Type B pancreatic cell (in vitro differentiated cells): ENCODE data around the gene INPP4B. TPM values are rescaled to one million over a fixed set of nuclear protein-coding genes. Genes with fewer than 3 reads are reported as not detected.

Source experiments
- DNase-seq: peaks from one replicate; pipeline ENCODE4 v3.0.0; 2021; ENCODE audit warnings: mixed read lengths; ENCODE audit not compliant: unreplicated experiment; ENCODE audit errors: extremely low spot score
- H3K27ac Mint-ChIP-seq: 2 replicates; pipeline ENCODE4 v1.8.0; 2021; ENCODE audit warnings: mild to moderate bottlenecking, mixed read lengths
- H3K27me3 Mint-ChIP-seq: 2 replicates; pipeline ENCODE4 v1.8.0; 2021; ENCODE audit warnings: mixed read lengths
- H3K36me3 Mint-ChIP-seq: 2 replicates; pipeline ENCODE4 v1.8.0; 2021; ENCODE audit warnings: mixed read lengths
- H3K4me1 Mint-ChIP-seq: one replicate; pipeline ENCODE4 v1.8.0; 2021; ENCODE audit warnings: mixed read lengths; ENCODE audit not compliant: unreplicated experiment
- H3K4me3 Mint-ChIP-seq: 2 replicates; pipeline ENCODE4 v1.8.0; 2021; ENCODE audit warnings: mild to moderate bottlenecking, mixed read lengths
- H3K9me3 Mint-ChIP-seq: 2 replicates; pipeline ENCODE4 v1.8.0; 2021; ENCODE audit warnings: mixed read lengths
- CTCF ChIP-seq: fragments of 200-600 bp; sonication (generic); conservative IDR thresholded peaks from 2 replicates; pipeline ENCODE4 v1.5.0; 2021; ENCODE audit warnings: antibody characterized with exemption, mild to moderate bottlenecking
- total RNA-seq: library from RNA; stranded (reverse); gene quantifications from 2 replicates; pipeline ENCODE4 v1.2.1, GENCODE V29; 2021; ENCODE audit warnings: low replicate concordance

Gene INPP4B
- total RNA-seq, 1 donor from 2014 or later = 9.0 TPM

DNA sequence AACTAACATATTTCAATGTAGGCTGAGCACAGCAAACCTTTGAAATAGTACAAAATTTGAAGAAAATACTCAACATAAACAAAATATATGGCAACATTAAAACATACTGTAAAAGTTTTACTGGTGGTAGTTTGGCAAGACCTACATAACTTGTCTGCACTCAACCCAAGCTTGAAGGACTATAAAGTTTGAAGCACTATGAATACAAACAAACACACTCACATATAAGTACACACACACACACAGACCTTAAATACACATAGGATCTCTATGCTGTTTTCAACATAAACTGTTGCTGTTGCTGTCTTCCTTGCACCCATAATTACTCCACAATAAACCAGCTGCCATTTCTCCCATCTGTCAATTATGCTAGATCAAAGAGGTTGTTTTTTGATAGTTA, 620.1 kb downstream of the INPP4B start:
- DNase-seq = no peak
- Mint-ChIP-seq H3K9me3 (no peaks in the 10 kb centered on the region), H3K27me3 (no peaks in the 10 kb centered on the region), H3K4me1 (no peaks in the 10 kb centered on the region), H3K4me3 (no peak overlapping the region), H3K27ac (no peak overlapping the region), H3K36me3 (no peaks in the 10 kb centered on the region)
- no peak for TF ChIP-seq CTCF

DNA sequence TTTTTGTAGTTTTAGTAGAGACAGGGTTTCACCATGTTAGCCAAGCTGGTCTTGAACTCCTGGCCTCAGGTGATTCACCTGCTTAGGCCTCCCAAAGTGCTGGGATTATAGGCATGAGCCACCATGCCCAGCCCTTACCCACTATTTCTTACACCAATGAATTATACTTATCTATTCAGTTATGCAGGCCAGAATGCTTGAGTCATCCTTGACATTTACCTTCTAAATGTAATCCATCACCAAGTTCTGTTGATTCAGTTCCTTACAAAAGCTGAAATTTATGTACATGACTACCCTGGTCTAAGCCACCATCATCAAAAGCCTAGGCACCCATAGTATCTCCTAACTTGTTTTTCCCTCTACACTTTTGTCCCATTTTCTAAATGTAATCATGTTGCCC, 624.0 kb downstream of the INPP4B start:
- H3K4me1 Mint-ChIP-seq = no peaks in the 10 kb centered on the region

DNA sequence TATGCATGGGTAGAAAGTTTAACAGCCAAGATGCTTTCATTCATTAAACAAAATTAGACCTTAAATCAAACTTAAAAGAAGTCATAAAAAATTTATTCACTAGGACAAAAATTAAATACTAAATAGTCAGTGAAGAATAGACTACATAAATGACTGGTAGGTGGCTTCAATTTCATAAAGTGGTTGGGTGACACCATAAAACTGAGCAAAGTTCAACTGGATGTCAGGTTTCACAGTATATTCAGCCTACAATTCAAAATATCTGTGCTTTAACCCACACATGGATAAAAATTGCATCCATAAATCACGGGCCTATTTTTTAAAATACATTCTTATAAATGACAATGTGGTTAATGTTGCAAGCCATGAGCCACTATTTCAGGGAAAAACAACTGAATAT, 627.4 kb downstream of the INPP4B start:
- no peaks in the 10 kb centered on the region for H3K27me3 Mint-ChIP-seq
- no peak for TF ChIP-seq CTCF
- no peaks in the 10 kb centered on the region for H3K4me1 Mint-ChIP-seq
- no peaks in the 10 kb centered on the region for H3K36me3 Mint-ChIP-seq
- H3K4me3 Mint-ChIP-seq = no peak overlapping the region
- no peak overlapping the region for H3K27ac Mint-ChIP-seq
- no peak for DNase-seq
- no peaks in the 10 kb centered on the region for H3K9me3 Mint-ChIP-seq

More for the DNA sequence above, 624.0 kb downstream of the INPP4B start:
- Mint-ChIP-seq H3K36me3 (no peaks in the 10 kb centered on the region), H3K9me3 (no peaks in the 10 kb centered on the region), H3K4me3 (no peak overlapping the region), H3K27ac (no peak overlapping the region), H3K27me3 (no peaks in the 10 kb centered on the region)
- no peak for TF ChIP-seq CTCF
- DNase-seq = no peak

GRCh38 chr4:142211444-142211843, 634.7 kb downstream of the INPP4B start:
- no peaks in the 10 kb centered on the region for H3K27me3 Mint-ChIP-seq
- H3K9me3 Mint-ChIP-seq = no peaks in the 10 kb centered on the region
- DNase-seq = no peak
- H3K27ac Mint-ChIP-seq = no peak overlapping the region
- no peaks in the 10 kb centered on the region for H3K36me3 Mint-ChIP-seq
- H3K4me1 Mint-ChIP-seq = no peaks in the 10 kb centered on the region
- no peak overlapping the region for H3K4me3 Mint-ChIP-seq
- no peak for TF ChIP-seq CTCF

DNA sequence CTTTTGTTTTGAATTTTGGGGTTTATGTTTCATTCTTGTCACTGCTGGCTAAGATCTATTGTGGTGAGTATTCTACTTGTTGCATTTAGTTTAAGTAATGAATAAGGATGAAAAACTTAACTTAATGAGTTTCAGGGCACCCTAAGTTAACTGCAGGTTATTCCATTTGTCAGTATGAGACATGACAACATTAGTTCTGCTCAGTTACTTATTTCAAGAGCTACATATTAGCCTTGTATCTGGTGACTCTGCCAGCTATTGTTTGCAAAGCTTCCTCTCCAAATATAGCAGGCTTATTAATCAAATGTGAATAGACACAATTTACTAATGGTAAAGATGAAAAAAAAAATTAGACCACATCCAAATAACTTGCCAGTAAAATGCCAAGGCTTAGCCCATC, 642.6 kb downstream of the INPP4B start:
- Mint-ChIP-seq H3K27me3 (no peaks in the 10 kb centered on the region), H3K9me3 (no peaks in the 10 kb centered on the region), H3K27ac (no peak overlapping the region), H3K4me3 (no peak overlapping the region), H3K4me1 (no peaks in the 10 kb centered on the region), H3K36me3 (no peaks in the 10 kb centered on the region)
- TF ChIP-seq CTCF = no peak
- no peak for DNase-seq
